ENCODE results near the gene TMC5. TPM values are rescaled to one million over a fixed set of nuclear protein-coding genes. Genes with fewer than 3 reads are reported as not detected.
"Not testable (repeated sequence)": the region's sequence is repeated elsewhere in the genome, so short reads cannot be mapped to it uniquely, and the experiment has no call there.

TMC5 gene
- total RNA-seq, 5 donors from 2014 or later (not counting 1 experiment from before 2014, with no cell fraction given): 0.06 to 0.60 (median 0.08) TPM; not detected in 1

DNA sequence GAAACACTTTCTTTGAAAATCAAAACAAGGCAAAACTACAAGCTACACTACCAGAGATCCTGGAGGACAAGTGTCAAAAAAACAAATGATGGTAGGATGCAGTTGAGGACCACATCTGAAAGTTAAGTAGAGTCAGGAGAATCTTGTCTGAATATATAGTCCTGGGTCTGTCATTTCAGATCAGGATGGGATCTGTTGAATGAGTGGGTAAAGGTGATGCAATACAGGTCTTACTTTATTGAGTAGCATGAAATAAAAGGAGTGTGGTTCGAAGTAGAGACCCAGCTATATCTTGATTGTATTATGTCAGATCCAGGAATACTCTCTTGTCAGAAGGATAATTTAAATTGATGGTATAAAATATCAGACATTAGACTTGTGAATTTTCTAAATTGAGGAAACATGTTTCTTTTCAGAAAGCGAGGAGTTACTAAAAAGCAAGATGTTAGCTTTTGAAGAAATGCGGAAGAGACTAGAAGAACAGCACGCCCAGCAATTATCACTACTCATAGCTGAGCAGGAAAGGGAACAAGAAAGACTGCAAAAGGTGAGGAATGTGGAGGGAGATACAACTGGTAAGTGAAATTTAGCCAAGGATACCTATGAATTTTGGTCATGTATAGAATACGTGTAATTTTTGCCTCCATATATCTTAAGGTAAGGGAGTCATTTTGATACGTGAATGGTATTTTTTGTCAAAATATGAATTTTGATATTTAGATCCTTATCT lies 122.7 kb downstream of the TMC5 start:
- H3K27me3 ChIP-seq (replicated peaks in 1 of 2; ENCODE audit: control insufficient read depth in 2 of 2, extremely low read depth in 1 of 2, insufficient read depth in 2 of 2, low read length in 1 of 2): no peaks in the 10 kb centered on the region
- peaks cover 0 to 2% (median 0%) of the 10 kb centered on the region in 3 donors for H3K9me3 Mint-ChIP-seq
- WGBS (ENCODE audit: insufficient coverage): 100% methylated on average over 1 of the region's 6 CpGs
- ChIA-PET CTCF (interaction anchor here (0.6 to 1.7 kb wide), 5 partner anchors 9 to 448 kb away, joined by 3 to 8 read pairs (median 3); partner anchors contain the start of gene VPS35L (in 1 of the 2)), POLR2A (no interaction called here)
- H3K4me3 Mint-ChIP-seq: no peak overlapping the region
- ATAC-seq (replicated peaks in 1 of 4) (no peak), DNase-seq (no peak)
- H3K36me3 ChIP-seq (ENCODE audit: control insufficient read depth in 2 of 2, extremely low read depth in 1 of 2, insufficient read depth in 1 of 2, low read length in 1 of 2): peaks cover 11 to 56% of the 10 kb centered on the region in 2 donors
- no peaks in the 10 kb centered on the region for H3K9me3 ChIP-seq
- no peak overlapping the region for H3K4me3 ChIP-seq (ENCODE audit: control insufficient read depth in 1 of 2, extremely low read depth in 1 of 2, low read length in 1 of 2)
- H3K27me3 Mint-ChIP-seq: no peaks in the 10 kb centered on the region
- H3K27ac ChIP-seq (ENCODE audit: low read length): no peak overlapping the region
- no peaks in the 10 kb centered on the region for H3K4me1 Mint-ChIP-seq
- H3K27ac Mint-ChIP-seq: no peak overlapping the region
- H3K4me1 ChIP-seq (ENCODE audit: control insufficient read depth in 1 of 2, extremely low read depth in 1 of 2, insufficient read depth in 2 of 2, low read length in 2 of 2): no peaks in the 10 kb centered on the region
- peaks cover 56% of the 10 kb centered on the region for H3K36me3 Mint-ChIP-seq

GRCh38 chr16:19542138-19542821 lies 124.6 kb downstream of the TMC5 start:
- H3K4me3 Mint-ChIP-seq: no peak overlapping the region
- whole genome bisulfite sequencing (ENCODE audit: insufficient coverage): no CpG with 5 or more reads among the region's 3 CpGs
- Histone ChIP-seq H3K27me3 (replicated peaks in 1 of 2; ENCODE audit: control insufficient read depth in 2 of 2, extremely low read depth in 1 of 2, insufficient read depth in 2 of 2, low read length in 1 of 2) (no peaks in the 10 kb centered on the region), H3K9me3 (no peaks in the 10 kb centered on the region), H3K4me1 (ENCODE audit: control insufficient read depth in 1 of 2, extremely low read depth in 1 of 2, insufficient read depth in 2 of 2, low read length in 2 of 2) (no peaks in the 10 kb centered on the region), H3K36me3 (ENCODE audit: control insufficient read depth in 2 of 2, extremely low read depth in 1 of 2, insufficient read depth in 1 of 2, low read length in 1 of 2) (peaks cover 11 to 54% of the 10 kb centered on the region in 2 donors), H3K27ac (ENCODE audit: low read length) (no peak overlapping the region), H3K4me3 (ENCODE audit: control insufficient read depth in 1 of 2, extremely low read depth in 1 of 2, low read length in 1 of 2) (no peak overlapping the region)
- H3K36me3 Mint-ChIP-seq: peaks cover 45% of the 10 kb centered on the region
- no peak for DNase-seq
- no peaks in the 10 kb centered on the region for H3K4me1 Mint-ChIP-seq
- H3K27me3 Mint-ChIP-seq: no peaks in the 10 kb centered on the region
- H3K27ac Mint-ChIP-seq: no peak overlapping the region
- H3K9me3 Mint-ChIP-seq: peaks cover 0 to 2% (median 0%) of the 10 kb centered on the region in 3 donors
- CTCF ChIA-PET: interaction anchor here (0.6 to 1.4 kb wide), 2 partner anchors 12 to 362 kb away, joined by 3 to 5 read pairs; no protein-coding TSS in a partner anchor
- POLR2A ChIA-PET: no interaction called here
- ATAC-seq (replicated peaks in 1 of 4): no peak

GRCh38 chr16:19543278-19543996 lies 125.8 kb downstream of the TMC5 start:
- DNase-seq; H3K27ac ChIP-seq (ENCODE audit: low read length); H3K27me3 Mint-ChIP-seq; POLR2A ChIA-PET; H3K4me3 Mint-ChIP-seq; H3K27ac Mint-ChIP-seq; H3K9me3 Mint-ChIP-seq; H3K4me1 ChIP-seq (ENCODE audit: control insufficient read depth in 1 of 2, extremely low read depth in 1 of 2, insufficient read depth in 2 of 2, low read length in 2 of 2); ATAC-seq (replicated peaks in 1 of 4); H3K9me3 ChIP-seq; H3K27me3 ChIP-seq (replicated peaks in 1 of 2; ENCODE audit: control insufficient read depth in 2 of 2, extremely low read depth in 1 of 2, insufficient read depth in 2 of 2, low read length in 1 of 2); H3K4me3 ChIP-seq (ENCODE audit: control insufficient read depth in 1 of 2, extremely low read depth in 1 of 2, low read length in 1 of 2); H3K4me1 Mint-ChIP-seq: not testable (repeated sequence)
- H3K36me3 ChIP-seq (ENCODE audit: control insufficient read depth in 2 of 2, extremely low read depth in 1 of 2, insufficient read depth in 1 of 2, low read length in 1 of 2): peaks cover 7 to 54% of the 10 kb centered on the region in 2 donors
- peaks cover 47% of the 10 kb centered on the region for H3K36me3 Mint-ChIP-seq
- WGBS (ENCODE audit: insufficient coverage): 76% methylated on average over 3 of the region's 10 CpGs
- CTCF ChIA-PET: interaction anchor here in 1 of 2 donors (1.4 kb wide), 1 partner anchor 11 kb away, joined by 5 read pairs; no protein-coding TSS in a partner anchor

- CTCF ChIA-PET: interaction anchor here (1.2 to 1.4 kb wide), 2 partner anchors 11 to 36 kb away, joined by 3 read pairs; no protein-coding TSS in a partner anchor
- ATAC-seq (replicated peaks in 1 of 4) (no peak), DNase-seq (no peak)
- Histone ChIP-seq H3K27me3 (replicated peaks in 1 of 2; ENCODE audit: control insufficient read depth in 2 of 2, extremely low read depth in 1 of 2, insufficient read depth in 2 of 2, low read length in 1 of 2) (no peaks in the 10 kb centered on the region), H3K36me3 (ENCODE audit: control insufficient read depth in 2 of 2, extremely low read depth in 1 of 2, insufficient read depth in 1 of 2, low read length in 1 of 2) (peaks cover 0 to 27% of the 10 kb centered on the region in 2 donors), H3K9me3 (no peaks in the 10 kb centered on the region), H3K4me1 (ENCODE audit: control insufficient read depth in 1 of 2, extremely low read depth in 1 of 2, insufficient read depth in 2 of 2, low read length in 2 of 2) (no peaks in the 10 kb centered on the region), H3K27ac (ENCODE audit: low read length) (no peak overlapping the region), H3K4me3 (ENCODE audit: control insufficient read depth in 1 of 2, extremely low read depth in 1 of 2, low read length in 1 of 2) (no peak overlapping the region)
- POLR2A ChIA-PET: no interaction called here
- no peaks in the 10 kb centered on the region for H3K27me3 Mint-ChIP-seq
- H3K4me3 Mint-ChIP-seq: no peak overlapping the region
- no CpG with 5 or more reads among the region's 3 CpGs for WGBS (ENCODE audit: insufficient coverage)
- peaks cover 0 to 2% (median 0%) of the 10 kb centered on the region in 3 donors for H3K9me3 Mint-ChIP-seq
- no peak overlapping the region for H3K27ac Mint-ChIP-seq
- H3K4me1 Mint-ChIP-seq: no peaks in the 10 kb centered on the region
- H3K36me3 Mint-ChIP-seq: peaks cover 29% of the 10 kb centered on the region
Observed at GRCh38 chr16:19548144-19548543, 130.5 kb downstream of the TMC5 start.

Other genes with a start within 250 kb of the TMC5 start
- 1 to 10 TPM in 1 of 5 donors, under 1 TPM in 2, not detected in 2; 0.23 to 1.4 (median 0.38) TPM for gene SYT17, start 249.6 kb upstream of the TMC5 start, total RNA-seq
- gene CLEC19A, start 132.2 kb upstream of the TMC5 start, total RNA-seq: not detected
- gene GDE1, start 104.2 kb downstream of the TMC5 start, total RNA-seq: 10 to 100 TPM; 19.8 to 24.8 (median 23.1) TPM
- 10 to 100 TPM; 12.3 to 18.8 (median 17.1) TPM for gene CCP110, start 106.1 kb downstream of the TMC5 start, total RNA-seq
- 10 to 100 TPM; 40.2 to 46.9 (median 42.9) TPM for gene VPS35L, start 137.8 kb downstream of the TMC5 start, total RNA-seq

All from T-cell (primary cell).